HL-60/S4 (cell line): Measurements from ENCODE around the gene FXYD7.

Source experiments
- in situ Hi-C: fragments of 300-500 bp; cut with MboI; formaldehyde crosslinking; loops from 2 replicates; pipeline ENCODE4 v1.14.3; 2022; ENCODE audit warnings: low sequenced_read_pairs

The FXYD7 gene

GRCh38 chr19:35162471-35163326 is 19.6 kb downstream of the FXYD7 start:
- in situ Hi-C loops: no loop called here

- in situ Hi-C loops: no loop called here
These were observed 21.4 kb downstream of the FXYD7 start for GRCh38 chr19:35164418-35164817.

GRCh38 chr19:35165200-35166058 is 22.4 kb downstream of the FXYD7 start:
- in situ Hi-C loops: no loop called here

GRCh38 chr19:35166100-35167063 is 23.3 kb downstream of the FXYD7 start:
- in situ Hi-C loops: no loop called here

GRCh38 chr19:35167251-35168119 is 24.4 kb downstream of the FXYD7 start:
- in situ Hi-C loops: no loop called here

GRCh38 chr19:35168196-35168595 is 25.1 kb downstream of the FXYD7 start:
- in situ Hi-C loops: no loop called here

- in situ Hi-C loops: no loop called here
These were observed 26.4 kb downstream of the FXYD7 start for GRCh38 chr19:35169221-35169995.

- in situ Hi-C loops: no loop called here
These were observed 27.5 kb downstream of the FXYD7 start for GRCh38 chr19:35170359-35171061.

GRCh38 chr19:35171730-35172129 is 28.7 kb downstream of the FXYD7 start:
- in situ Hi-C loops: no loop called here

- in situ Hi-C loops: no loop called here
These were observed 31.2 kb downstream of the FXYD7 start for GRCh38 chr19:35174226-35174625.

- in situ Hi-C loops: no loop called here
These were observed 33.1 kb downstream of the FXYD7 start for GRCh38 chr19:35176181-35176570.

GRCh38 chr19:35177377-35178274 is 34.6 kb downstream of the FXYD7 start:
- in situ Hi-C loops: no loop called here

- in situ Hi-C loops: no loop called here
These were observed 35.6 kb downstream of the FXYD7 start for GRCh38 chr19:35178701-35179100.

GRCh38 chr19:35179830-35180229 is 36.8 kb downstream of the FXYD7 start:
- in situ Hi-C loops: no loop called here

GRCh38 chr19:35181387-35181786 is 38.3 kb downstream of the FXYD7 start:
- in situ Hi-C loops: no loop called here

GRCh38 chr19:35184267-35184666 is 41.2 kb downstream of the FXYD7 start:
- in situ Hi-C loops: no loop called here

GRCh38 chr19:35184884-35185283 is 41.8 kb downstream of the FXYD7 start:
- in situ Hi-C loops: no loop called here
